SU-DHL-6 (cell line): ENCODE results near the gene RAPGEF4.

Source experiments
- H2AFZ ChIP-seq: fragments of 200-600 bp; sonication (generic); 2 replicates; pipeline ENCODE4 v1.6.1; 2014; ENCODE audit warnings: low read depth, mild to moderate bottlenecking, moderate library complexity, mixed read lengths, antibody characterized with exemption, low read length; ENCODE audit not compliant: severe bottlenecking
- H3F3A ChIP-seq: fragments of 200-600 bp; shearing (Covaris generic); 2 replicates; pipeline ENCODE4 v1.6.0; 2016; ENCODE audit warnings: antibody characterized with exemption, mild to moderate bottlenecking; ENCODE audit not compliant: insufficient read depth
- H3K27ac ChIP-seq: fragments of 200-600 bp; sonication (generic); 2 replicates; pipeline ENCODE4 v1.5.1; 2016; ENCODE audit warnings: low read depth, mild to moderate bottlenecking, low read length, moderate library complexity, mixed read lengths
- H3K27me3 ChIP-seq: fragments of 200-600 bp; sonication (generic), shearing (Covaris generic); 2 replicates; pipeline ENCODE4 v1.6.0; 2014; ENCODE audit warnings: mild to moderate bottlenecking, low read length
- H3K36me3 ChIP-seq: fragments of 200-600 bp; sonication (generic); 2 replicates; pipeline ENCODE4 v1.6.1; 2014; ENCODE audit warnings: mild to moderate bottlenecking, low read length, mixed read lengths
- H3K4me2 ChIP-seq: fragments of 300-600, 200-600 bp; shearing (Covaris generic), sonication (generic); 2 replicates; pipeline ENCODE4 v1.6.0; 2014; ENCODE audit warnings: low read length, low read depth, mild to moderate bottlenecking; ENCODE audit not compliant: poor library complexity, severe bottlenecking
- H3K4me3 ChIP-seq: fragments of 200-600 bp; sonication (generic); 2 replicates; pipeline ENCODE4 v1.5.1; 2014; ENCODE audit warnings: antibody characterized with exemption, low read length, mild to moderate bottlenecking, mixed read lengths; ENCODE audit not compliant: insufficient read depth, poor library complexity, severe bottlenecking
- H3K79me2 ChIP-seq: fragments of 200-600 bp; sonication (generic); 2 replicates; pipeline ENCODE4 v1.6.1; 2014; ENCODE audit warnings: mild to moderate bottlenecking, low read length, moderate library complexity; ENCODE audit not compliant: insufficient read depth
- H3K9ac ChIP-seq: fragments of 200-600 bp; sonication (generic); 2 replicates; pipeline ENCODE4 v1.7.0; 2014; ENCODE audit warnings: mild to moderate bottlenecking, low read length
- H3K9me2 ChIP-seq: fragments of 200-600 bp; sonication (generic); replicated peaks from 2 replicates; pipeline ENCODE4 v1.6.1; 2014; ENCODE audit warnings: low read length; ENCODE audit not compliant: insufficient read depth
- H3K9me3 ChIP-seq: fragments of 200-600 bp; sonication (generic); 2 replicates; pipeline ENCODE4 v1.6.1; 2014; ENCODE audit warnings: low read length, mixed read lengths; ENCODE audit not compliant: insufficient read depth
- H4K20me1 ChIP-seq: fragments of 200-600 bp; sonication (generic); 2 replicates; pipeline ENCODE4 v1.6.1; 2014; ENCODE audit warnings: low read depth, mild to moderate bottlenecking, antibody characterized with exemption, low read length, moderate library complexity, mixed read lengths
- CTCF ChIP-seq: fragments of 200-600 bp; sonication (generic); IDR thresholded peaks from one replicate; pipeline ENCODE4 v1.5.1; 2017; ENCODE audit warnings: antibody characterized with exemption, mild to moderate bottlenecking, low read length, moderate library complexity; ENCODE audit not compliant: insufficient read depth, poor library complexity, severe bottlenecking
- EZH2phosphoT487 ChIP-seq: fragments of 200-600 bp; sonication (generic), shearing (Covaris generic); conservative IDR thresholded peaks from 2 replicates; pipeline ENCODE4 v1.6.1; 2018; ENCODE audit warnings: mild to moderate bottlenecking, antibody characterized with exemption, low read length, moderate library complexity, mixed read lengths

RAPGEF4 gene

DNA sequence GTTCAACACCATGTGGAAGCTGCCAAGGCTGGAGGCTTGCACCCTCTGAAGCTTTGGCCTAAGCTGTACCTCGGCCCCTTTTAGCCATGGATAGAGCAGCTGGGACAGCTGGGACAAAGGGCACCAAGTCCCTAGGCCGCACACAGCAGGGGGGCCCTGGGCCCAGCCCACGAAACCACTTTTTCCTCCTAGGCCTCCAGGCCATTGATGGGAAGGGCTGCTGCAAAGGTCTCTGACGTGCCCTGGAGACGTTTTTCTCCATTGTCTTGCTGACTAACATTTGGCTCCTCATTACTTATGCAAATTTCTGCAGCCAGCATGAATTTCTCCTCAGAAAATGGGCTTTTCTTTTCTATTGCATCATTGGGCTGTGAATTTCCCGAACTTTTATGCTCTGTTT is 13.7 kb downstream of the RAPGEF4 start:
- no peaks in the 10 kb centered on the region for H3K9me3 ChIP-seq
- no peak overlapping the region for H3K4me2 ChIP-seq
- no peaks in the 10 kb centered on the region for H3K27me3 ChIP-seq
- no peak for TF ChIP-seq CTCF
- TF ChIP-seq EZH2phosphoT487: no peak
- no peaks in the 10 kb centered on the region for H3K36me3 ChIP-seq
- no peak overlapping the region for H3K27ac ChIP-seq
- H3F3A ChIP-seq: no peaks in the 10 kb centered on the region
- no peak overlapping the region for H2AFZ ChIP-seq
- H3K9me2 ChIP-seq: no peaks in the 10 kb centered on the region
- H3K9ac ChIP-seq: no peak overlapping the region
- no peaks in the 10 kb centered on the region for H4K20me1 ChIP-seq
- H3K79me2 ChIP-seq: no peaks in the 10 kb centered on the region
- no peak overlapping the region for H3K4me3 ChIP-seq

- H3K79me2 ChIP-seq: no peaks in the 10 kb centered on the region
- TF ChIP-seq CTCF (no peak), EZH2phosphoT487 (no peak)
- H3K9me3 ChIP-seq: no peaks in the 10 kb centered on the region
- H3K9me2 ChIP-seq: no peaks in the 10 kb centered on the region
- H3K4me3 ChIP-seq: no peak overlapping the region
- no peak overlapping the region for H3K9ac ChIP-seq
- H2AFZ ChIP-seq: no peak overlapping the region
- H4K20me1 ChIP-seq: no peaks in the 10 kb centered on the region
- no peak overlapping the region for H3K27ac ChIP-seq
- no peaks in the 10 kb centered on the region for H3F3A ChIP-seq
- H3K4me2 ChIP-seq: no peak overlapping the region
- H3K27me3 ChIP-seq: no peaks in the 10 kb centered on the region
- no peaks in the 10 kb centered on the region for H3K36me3 ChIP-seq
Observed at GRCh38 chr2:172751564-172751963, 15.9 kb downstream of the RAPGEF4 start.

DNA sequence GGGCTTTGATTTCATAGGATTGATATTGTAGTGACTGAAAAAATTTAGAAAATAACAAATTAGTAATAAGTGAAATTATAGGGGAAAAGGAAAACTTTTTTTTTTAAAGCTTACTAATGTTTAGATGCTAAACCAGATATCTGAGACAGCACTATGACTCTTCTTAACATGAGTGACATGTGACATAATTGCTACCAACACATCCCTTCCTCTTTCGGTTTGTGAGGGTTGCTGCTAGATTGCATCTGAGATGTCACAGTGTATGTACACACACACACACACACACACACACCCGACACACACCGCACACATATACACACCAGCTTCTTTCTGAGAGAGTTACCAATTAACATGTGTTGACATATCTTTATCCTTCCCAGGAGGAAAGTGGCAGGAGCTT is 18.0 kb downstream of the RAPGEF4 start:
- TF ChIP-seq EZH2phosphoT487: no peak
- TF ChIP-seq CTCF: no peak
- no peak overlapping the region for H2AFZ ChIP-seq
- no peak overlapping the region for H3K4me2 ChIP-seq
- no peaks in the 10 kb centered on the region for H3K9me3 ChIP-seq
- H3K9ac ChIP-seq: no peak overlapping the region
- no peaks in the 10 kb centered on the region for H3K79me2 ChIP-seq
- H3K27ac ChIP-seq: no peak overlapping the region
- H3K4me3 ChIP-seq: no peak overlapping the region
- H3K9me2 ChIP-seq: no peaks in the 10 kb centered on the region
- no peaks in the 10 kb centered on the region for H3K27me3 ChIP-seq
- no peaks in the 10 kb centered on the region for H3K36me3 ChIP-seq
- no peaks in the 10 kb centered on the region for H4K20me1 ChIP-seq
- no peaks in the 10 kb centered on the region for H3F3A ChIP-seq

DNA sequence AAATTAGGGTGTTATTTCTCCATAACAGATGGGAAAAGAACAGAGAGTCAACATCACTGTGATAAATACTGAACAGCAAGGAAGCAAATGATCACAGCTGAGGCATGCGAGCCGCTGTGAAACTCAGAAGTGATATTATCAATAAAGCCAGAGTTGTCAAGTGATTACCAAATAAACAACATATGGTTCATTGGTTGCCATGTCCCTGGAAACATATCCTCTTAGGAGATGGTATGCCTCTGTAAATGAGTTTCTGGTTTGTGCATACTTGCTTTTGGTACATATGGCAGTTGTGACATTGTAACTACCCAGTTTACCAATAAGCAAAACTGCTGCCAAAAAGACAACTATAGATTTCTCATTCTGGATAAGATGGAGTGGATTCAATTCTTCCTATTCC is 23.8 kb downstream of the RAPGEF4 start:
- no peak overlapping the region for H3K4me3 ChIP-seq
- H3K27ac ChIP-seq: no peak overlapping the region
- no peaks in the 10 kb centered on the region for H3K9me3 ChIP-seq
- no peaks in the 10 kb centered on the region for H3K9me2 ChIP-seq
- no peak overlapping the region for H2AFZ ChIP-seq
- no peaks in the 10 kb centered on the region for H3K27me3 ChIP-seq
- no peak overlapping the region for H3K4me2 ChIP-seq
- H3K9ac ChIP-seq: no peak overlapping the region
- no peaks in the 10 kb centered on the region for H3K79me2 ChIP-seq
- no peaks in the 10 kb centered on the region for H3F3A ChIP-seq
- no peak for TF ChIP-seq EZH2phosphoT487
- H4K20me1 ChIP-seq: no peaks in the 10 kb centered on the region
- H3K36me3 ChIP-seq: no peaks in the 10 kb centered on the region
